HEK293 (cell line): Measurements from ENCODE around the gene RAET1E.

Experiments used
- BCL11A ChIP-seq: fragments of 450-650 bp; formaldehyde crosslinking; IDR thresholded peaks from 2 replicates; pipeline ENCODE4 v1.5.1; 2016; ENCODE audit warnings: low read depth, missing biosample characterization, missing genetic modification characterization
- EGR2 ChIP-seq: fragments of 450-650 bp; formaldehyde crosslinking; IDR thresholded peaks from 2 replicates; pipeline ENCODE4 v1.5.1; 2016; ENCODE audit warnings: low read depth, missing biosample characterization, missing genetic modification characterization
- MZF1 ChIP-seq: fragments of 450-650 bp; formaldehyde crosslinking; IDR thresholded peaks from 2 replicates; pipeline ENCODE4 v1.5.1; 2017; ENCODE audit warnings: missing biosample characterization, missing genetic modification characterization, borderline replicate concordance
- PRDM4 ChIP-seq: fragments of 450-650 bp; formaldehyde crosslinking; IDR thresholded peaks from 2 replicates; pipeline ENCODE4 v1.5.1; 2017; ENCODE audit warnings: missing biosample characterization, missing genetic modification characterization
- SP2 ChIP-seq: fragments of 450-650 bp; formaldehyde crosslinking; IDR thresholded peaks from 2 replicates; pipeline ENCODE4 v1.5.1; 2016; ENCODE audit warnings: missing biosample characterization, missing genetic modification characterization
- SP3 ChIP-seq: fragments of 450-650 bp; formaldehyde crosslinking; IDR thresholded peaks from 2 replicates; pipeline ENCODE4 v1.5.1; 2016; ENCODE audit warnings: missing biosample characterization, missing genetic modification characterization
- TSHZ1 ChIP-seq: fragments of 450-650 bp; formaldehyde crosslinking; IDR thresholded peaks from 2 replicates; pipeline ENCODE4 v1.5.1; 2016; ENCODE audit warnings: missing biosample characterization, missing genetic modification characterization, borderline replicate concordance
- ZBTB44 ChIP-seq: fragments of 450-650 bp; IDR thresholded peaks from 2 replicates; pipeline ENCODE4 v1.5.1; 2018; ENCODE audit warnings: missing biosample characterization, mild to moderate bottlenecking, missing genetic modification characterization
- ZEB2 ChIP-seq: fragments of 450-650 bp; formaldehyde crosslinking; IDR thresholded peaks from 2 replicates; pipeline ENCODE4 v1.5.1; 2016; ENCODE audit warnings: missing biosample characterization, missing genetic modification characterization
- ZFP3 ChIP-seq: fragments of 450-650 bp; formaldehyde crosslinking; IDR thresholded peaks from 2 replicates; pipeline ENCODE4 v1.5.1; 2016; ENCODE audit warnings: low read depth, missing biosample characterization, missing genetic modification characterization
- ZFP37 ChIP-seq: fragments of 450-650 bp; formaldehyde crosslinking; IDR thresholded peaks from 2 replicates; pipeline ENCODE4 v1.5.1; 2016; ENCODE audit warnings: missing biosample characterization, missing genetic modification characterization
- ZFP69B ChIP-seq: fragments of 450-650 bp; formaldehyde crosslinking; IDR thresholded peaks from 2 replicates; pipeline ENCODE4 v1.5.1; 2016; ENCODE audit warnings: missing biosample characterization, missing genetic modification characterization
- ZNF10 ChIP-seq: fragments of 450-650 bp; formaldehyde crosslinking; IDR thresholded peaks from 2 replicates; pipeline ENCODE4 v1.5.1; 2017; ENCODE audit warnings: missing biosample characterization, missing genetic modification characterization
- ZNF155 ChIP-seq: fragments of 450-650 bp; formaldehyde crosslinking; IDR thresholded peaks from 2 replicates; pipeline ENCODE4 v1.5.1; 2016; ENCODE audit warnings: missing biosample characterization, missing genetic modification characterization
- ZNF18 ChIP-seq: fragments of 450-650 bp; formaldehyde crosslinking; IDR thresholded peaks from 2 replicates; pipeline ENCODE4 v1.5.1; 2016; ENCODE audit warnings: missing biosample characterization, missing genetic modification characterization
- ZNF302 ChIP-seq: fragments of 450-650 bp; formaldehyde crosslinking; IDR thresholded peaks from 2 replicates; pipeline ENCODE4 v1.5.1; 2016; ENCODE audit warnings: missing biosample characterization, missing genetic modification characterization, low read depth
- ZNF335 ChIP-seq: fragments of 450-650 bp; formaldehyde crosslinking; conservative IDR thresholded peaks from 2 replicates; pipeline ENCODE4 v1.5.1; 2016; ENCODE audit warnings: missing biosample characterization, missing genetic modification characterization
- ZNF350 ChIP-seq: fragments of 450-650 bp; formaldehyde crosslinking; IDR thresholded peaks from 2 replicates; pipeline ENCODE4 v1.5.0; 2017; ENCODE audit warnings: missing biosample characterization, mild to moderate bottlenecking, missing genetic modification characterization
- ZNF354C ChIP-seq: fragments of 450-650 bp; formaldehyde crosslinking; IDR thresholded peaks from 2 replicates; pipeline ENCODE4 v1.5.1; 2016; ENCODE audit warnings: missing biosample characterization, missing genetic modification characterization, low read depth, borderline replicate concordance
- ZNF366 ChIP-seq: fragments of 450-650 bp; formaldehyde crosslinking; conservative IDR thresholded peaks from 2 replicates; pipeline ENCODE4 v1.5.1; 2016; ENCODE audit warnings: missing biosample characterization, missing genetic modification characterization
- ZNF423 ChIP-seq: fragments of 450-650 bp; formaldehyde crosslinking; IDR thresholded peaks from 2 replicates; pipeline ENCODE4 v1.5.1; 2016; ENCODE audit warnings: missing biosample characterization, missing genetic modification characterization
- ZNF48 ChIP-seq: fragments of 450-650 bp; formaldehyde crosslinking; IDR thresholded peaks from 2 replicates; pipeline ENCODE4 v1.5.1; 2016; ENCODE audit warnings: missing biosample characterization, missing genetic modification characterization
- ZNF529 ChIP-seq: fragments of 450-650 bp; formaldehyde crosslinking; IDR thresholded peaks from 2 replicates; pipeline ENCODE4 v1.5.1; 2017; ENCODE audit warnings: missing genetic modification characterization, missing biosample characterization; ENCODE audit not compliant: insufficient replicate concordance
- ZNF561 ChIP-seq: fragments of 450-650 bp; IDR thresholded peaks from 2 replicates; pipeline ENCODE4 v1.5.1; 2018; ENCODE audit warnings: missing biosample characterization, missing genetic modification characterization, borderline replicate concordance
- ZNF747 ChIP-seq: fragments of 450-650 bp; formaldehyde crosslinking; IDR thresholded peaks from 2 replicates; pipeline ENCODE4 v1.5.1; 2016; ENCODE audit warnings: missing biosample characterization, missing genetic modification characterization
- ZNF830 ChIP-seq: fragments of 450-650 bp; IDR thresholded peaks from 2 replicates; pipeline ENCODE4 v1.5.0; 2018; ENCODE audit warnings: missing biosample characterization, missing genetic modification characterization, low read depth, mild to moderate bottlenecking, moderate library complexity
- ZSCAN23 ChIP-seq: fragments of 450-650 bp; formaldehyde crosslinking; IDR thresholded peaks from 2 replicates; pipeline ENCODE4 v1.5.1; 2016; ENCODE audit warnings: missing biosample characterization, missing genetic modification characterization
- ZSCAN30 ChIP-seq: fragments of 450-650 bp; IDR thresholded peaks from 2 replicates; pipeline ENCODE4 v1.5.1; 2018; ENCODE audit warnings: missing biosample characterization, mild to moderate bottlenecking, missing genetic modification characterization, moderate library complexity

RAET1E gene

GRCh38 chr6:149863698-149864577, 34.0 kb downstream of the RAET1E start, which contains the start of gene LRP11 (continued):
- TF ChIP-seq PRDM4 (tag by site-specific recombination) (no peak), ZSCAN23 (tag by site-specific recombination) (no peak), ZNF366 (no peak), ZNF335 (tag by site-specific recombination) (no peak), ZSCAN30 (tag by site-specific recombination) (peak; percentile 38; the same call in 1 of the 2 replicates), ZNF48 (tag by site-specific recombination) (no peak), SP2 (tag by site-specific recombination) (peak; percentile 65), ZNF747 (tag by site-specific recombination) (no peak), ZFP69B (tag by site-specific recombination) (peak; percentile 75), ZNF423 (tag by site-specific recombination) (no peak), ZFP37 (0 out of 2 replicates have a peak, but pooled peaks have one; percentile 37), TSHZ1 (tag by site-specific recombination) (no peak), ZNF354C (tag by site-specific recombination) (no peak), SP3 (tag by site-specific recombination) (peak; percentile 85), ZBTB44 (0 out of 2 replicates have a peak, but pooled peaks have one; percentile 25), ZNF10 (tag by site-specific recombination) (peak; percentile 58; the same call in 1 of the 2 replicates), ZNF302 (tag by site-specific recombination) (no peak), ZFP3 (tag by site-specific recombination) (no peak), MZF1 (peak; percentile 65; the same call in 1 of the 2 replicates), ZNF830 (tag by site-specific recombination) (no peak), ZNF155 (tag by site-specific recombination) (no peak), BCL11A (tag by site-specific recombination) (no peak), ZNF529 (tag by site-specific recombination) (no peak), ZNF561 (peak; percentile 80; the same call in 1 of the 2 replicates), ZNF350 (tag by site-specific recombination) (no peak; the same call in 1 of the 2 replicates), EGR2 (tag by site-specific recombination) (no peak; the same call in 1 of the 2 replicates), ZNF18 (tag by site-specific recombination) (no peak), ZEB2 (tag by site-specific recombination) (peak; percentile 83; the same call in 1 of the 2 replicates)
